ENCODE measurements around the gene REXO4. TPM values are rescaled to one million over a fixed set of nuclear protein-coding genes. Genes with fewer than 3 reads are reported as not detected.

REXO4 gene
- total and polyA plus RNA-seq, 4 donors = 7.4 to 12.1 (median 9.1) TPM

GRCh38 chr9:133369933-133370332 is 47.9 kb downstream of the REXO4 start:
- 76% methylated on average over 7 of the region's 7 CpGs for WGBS
- peaks cover 28 to 75% (median 65%) of the 10 kb centered on the region in 4 donors for H3K4me1 ChIP-seq (ENCODE audit: control insufficient read depth in 4 of 4, insufficient read depth in 4 of 4, low read length in 3 of 4)
- DNase-seq (ENCODE audit: low spot score) = no peak
- no peaks in the 10 kb centered on the region for H3K9me3 ChIP-seq (ENCODE audit: control insufficient read depth in 4 of 4, low read length in 3 of 4)
- no peaks in the 10 kb centered on the region for H3K27me3 ChIP-seq (ENCODE audit: control insufficient read depth in 4 of 4, insufficient read depth in 4 of 4, low read length in 3 of 4)
- no peak overlapping the region for H3K4me3 ChIP-seq (ENCODE audit: low read depth in 1 of 3, low read length in 3 of 3)
- H3K36me3 ChIP-seq (ENCODE audit: control insufficient read depth in 4 of 4, insufficient read depth in 3 of 4, low read depth in 1 of 4, low read length in 3 of 4) = peaks cover 8 to 33% (median 24%) of the 10 kb centered on the region in 4 donors
- H3K9ac ChIP-seq (ENCODE audit: low read depth in 1 of 2, low read length in 2 of 2) = no peak overlapping the region
- TF ChIP-seq RAD21 (IDR thresholded peaks at IDR 0.05) (no peak), TAF1 (conservative IDR thresholded peaks at IDR 0.05) (no peak), ZBTB33 (IDR thresholded peaks at IDR 0.05) (no peak), JUND (IDR thresholded peaks at IDR 0.05) (no peak), RXRA (IDR thresholded peaks at IDR 0.05) (no peak), FOXA2 (IDR thresholded peaks at IDR 0.05) (no peak), FOXA1 (IDR thresholded peaks at IDR 0.05) (no peak), ATF3 (IDR thresholded peaks at IDR 0.05) (no peak), SP1 (IDR thresholded peaks at IDR 0.05) (no peak), HNF4A (conservative IDR thresholded peaks at IDR 0.05) (no peak), YY1 (IDR thresholded peaks at IDR 0.05) (no peak), GABPA (IDR thresholded peaks at IDR 0.05 in 1 of 2, conservative IDR thresholded peaks at IDR 0.05 in 1 of 2) (no peak), HNF4G (IDR thresholded peaks at IDR 0.05) (no peak)
- peak overlapping the region; percentile 62 to 71 for H3K27ac ChIP-seq (ENCODE audit: low read depth in 1 of 2, low read length in 2 of 2)

- peaks cover 9 to 36% (median 27%) of the 10 kb centered on the region in 4 donors for H3K36me3 ChIP-seq (ENCODE audit: control insufficient read depth in 4 of 4, insufficient read depth in 3 of 4, low read depth in 1 of 4, low read length in 3 of 4)
- DNase-seq (ENCODE audit: low spot score) = no peak
- peaks cover 28 to 75% (median 65%) of the 10 kb centered on the region in 4 donors for H3K4me1 ChIP-seq (ENCODE audit: control insufficient read depth in 4 of 4, insufficient read depth in 4 of 4, low read length in 3 of 4)
- no peak overlapping the region for H3K9ac ChIP-seq (ENCODE audit: low read depth in 1 of 2, low read length in 2 of 2)
- H3K9me3 ChIP-seq (ENCODE audit: control insufficient read depth in 4 of 4, low read length in 3 of 4) = no peaks in the 10 kb centered on the region
- TF ChIP-seq GABPA (IDR thresholded peaks at IDR 0.05 in 1 of 2, conservative IDR thresholded peaks at IDR 0.05 in 1 of 2) (no peak), HNF4G (IDR thresholded peaks at IDR 0.05) (no peak), FOXA1 (IDR thresholded peaks at IDR 0.05) (no peak), MAX (IDR thresholded peaks at IDR 0.05) (no peak), FOXA2 (IDR thresholded peaks at IDR 0.05) (no peak), RAD21 (IDR thresholded peaks at IDR 0.05) (no peak), TAF1 (conservative IDR thresholded peaks at IDR 0.05) (no peak), RXRA (IDR thresholded peaks at IDR 0.05) (no peak), CTCF (IDR thresholded peaks at IDR 0.05; ENCODE audit: low read depth, low read length, missing input control) (no peak), ATF3 (IDR thresholded peaks at IDR 0.05) (no peak), HNF4A (conservative IDR thresholded peaks at IDR 0.05) (no peak), EGR1 (IDR thresholded peaks at IDR 0.05; ENCODE audit: low read depth in 2 of 2) (no peak), NR2F2 (IDR thresholded peaks at IDR 0.05) (no peak), SP1 (IDR thresholded peaks at IDR 0.05) (no peak), ZBTB33 (IDR thresholded peaks at IDR 0.05) (no peak), YY1 (IDR thresholded peaks at IDR 0.05) (no peak)
- H3K27ac ChIP-seq (ENCODE audit: low read depth in 1 of 2, low read length in 2 of 2) = peak overlapping the region; percentile 62 to 71
- no peak overlapping the region for H3K4me3 ChIP-seq (ENCODE audit: low read depth in 1 of 3, low read length in 3 of 3)
- H3K27me3 ChIP-seq (ENCODE audit: control insufficient read depth in 4 of 4, insufficient read depth in 4 of 4, low read length in 3 of 4) = no peaks in the 10 kb centered on the region
- 75% methylated on average over 6 of the region's 6 CpGs for whole genome bisulfite sequencing
Measured at GRCh38 chr9:133369422-133369821, 48.4 kb downstream of the REXO4 start.
